Measurements from ENCODE around the gene ROBO4.

ROBO4 gene

DNA sequence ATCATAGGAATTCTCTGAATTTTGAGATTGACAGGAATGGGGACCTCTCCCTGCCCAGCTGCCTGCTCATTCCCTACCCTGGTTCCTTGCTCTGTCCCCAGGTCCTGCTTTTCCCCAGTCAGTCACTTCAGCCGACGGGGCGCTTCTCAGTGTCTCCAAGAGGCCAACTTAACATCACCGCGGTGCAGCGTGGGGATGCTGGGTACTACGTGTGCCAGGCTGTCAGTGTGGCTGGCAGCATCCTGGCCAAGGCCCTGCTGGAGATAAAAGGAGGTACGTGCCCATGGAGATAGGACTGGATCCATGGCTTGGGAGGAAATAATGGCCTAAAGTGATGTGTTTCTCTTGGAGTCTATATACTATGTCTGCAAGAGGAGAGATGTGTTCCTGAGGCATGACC lies 25.4 kb downstream of the ROBO4 start:
- H3K36me3 ChIP-seq (ENCODE audit: control insufficient read depth, insufficient read depth, low read length): no peaks in the 10 kb centered on the region
- H3K4me1 ChIP-seq (ENCODE audit: control insufficient read depth, insufficient read depth, low read length, poor library complexity, severe bottlenecking): no peaks in the 10 kb centered on the region
- H3K27ac ChIP-seq (ENCODE audit: low read depth, low read length, severe bottlenecking): no peak overlapping the region
- 70 to 75% methylated on average over 3 to 7 of the region's 8 CpGs for WGBS, 2 experiments (ENCODE audit: insufficient coverage in 2 of 2)
- no peak overlapping the region for H3K4me3 ChIP-seq (ENCODE audit: extremely low read depth, insufficient read depth, low read length, poor library complexity, severe bottlenecking)
- H3K9me3 ChIP-seq (ENCODE audit: control insufficient read depth, low read length): no peaks in the 10 kb centered on the region

DNA sequence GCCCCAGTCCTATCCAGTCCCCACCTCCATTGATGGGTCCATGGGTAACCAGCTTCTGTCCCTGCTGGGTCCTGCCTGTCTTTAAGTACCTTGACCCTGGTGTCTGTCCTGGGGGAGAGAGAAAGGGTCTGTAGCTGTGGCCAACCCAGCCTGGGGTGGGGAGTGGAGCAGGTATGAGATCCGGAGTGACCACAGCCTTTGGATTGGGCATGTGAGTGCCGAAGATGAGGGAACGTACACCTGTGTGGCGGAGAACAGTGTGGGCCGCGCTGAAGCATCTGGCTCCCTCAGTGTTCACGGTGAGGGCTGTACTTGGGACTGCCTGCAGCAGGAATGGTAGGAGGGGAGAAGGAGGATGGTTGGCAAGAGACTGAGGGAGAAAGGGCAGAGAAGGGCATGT lies 27.2 kb downstream of the ROBO4 start:
- H3K4me1 ChIP-seq (ENCODE audit: control insufficient read depth, insufficient read depth, low read length, poor library complexity, severe bottlenecking): peaks cover 6% of the 10 kb centered on the region
- H3K36me3 ChIP-seq (ENCODE audit: control insufficient read depth, insufficient read depth, low read length): no peaks in the 10 kb centered on the region
- H3K4me3 ChIP-seq (ENCODE audit: extremely low read depth, insufficient read depth, low read length, poor library complexity, severe bottlenecking): no peak overlapping the region
- H3K9me3 ChIP-seq (ENCODE audit: control insufficient read depth, low read length): peaks cover 3% of the 10 kb centered on the region
- WGBS, 2 experiments (ENCODE audit: insufficient coverage in 2 of 2): 81 to 83% methylated on average over 7 of the region's 7 CpGs
- H3K27ac ChIP-seq (ENCODE audit: low read depth, low read length, severe bottlenecking): no peak overlapping the region

DNA sequence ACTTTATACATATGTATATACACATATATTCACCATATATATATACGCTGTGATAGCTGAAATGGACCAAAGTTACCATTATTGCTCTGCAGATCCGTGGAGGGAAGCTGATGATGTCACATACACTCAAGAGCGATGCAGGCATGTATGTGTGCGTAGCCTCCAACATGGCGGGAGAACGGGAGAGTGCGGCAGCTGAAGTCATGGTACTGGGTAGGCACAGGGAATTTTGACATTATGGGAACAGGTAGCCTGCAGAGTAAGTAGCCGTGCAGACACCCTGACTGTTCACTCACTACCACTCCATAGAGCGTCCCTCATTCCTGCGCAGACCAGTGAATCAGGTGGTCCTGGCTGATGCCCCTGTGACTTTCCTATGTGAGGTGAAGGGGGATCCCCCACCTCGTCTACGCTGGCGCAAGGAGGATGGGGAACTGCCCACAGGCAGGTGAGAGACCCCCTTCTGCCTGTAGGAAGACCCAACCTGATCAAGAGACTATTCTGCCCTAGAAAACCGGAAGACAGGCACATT lies 27.7 kb downstream of the ROBO4 start:
- no peak overlapping the region for H3K27ac ChIP-seq (ENCODE audit: low read depth, low read length, severe bottlenecking)
- H3K4me3 ChIP-seq (ENCODE audit: extremely low read depth, insufficient read depth, low read length, poor library complexity, severe bottlenecking): no peak overlapping the region
- peaks cover 11% of the 10 kb centered on the region for H3K4me1 ChIP-seq (ENCODE audit: control insufficient read depth, insufficient read depth, low read length, poor library complexity, severe bottlenecking)
- 85 to 92% methylated on average over 6 to 12 of the region's 14 CpGs for WGBS, 2 experiments (ENCODE audit: insufficient coverage in 2 of 2)
- H3K36me3 ChIP-seq (ENCODE audit: control insufficient read depth, insufficient read depth, low read length): no peaks in the 10 kb centered on the region
- H3K9me3 ChIP-seq (ENCODE audit: control insufficient read depth, low read length): peaks cover 3% of the 10 kb centered on the region

DNA sequence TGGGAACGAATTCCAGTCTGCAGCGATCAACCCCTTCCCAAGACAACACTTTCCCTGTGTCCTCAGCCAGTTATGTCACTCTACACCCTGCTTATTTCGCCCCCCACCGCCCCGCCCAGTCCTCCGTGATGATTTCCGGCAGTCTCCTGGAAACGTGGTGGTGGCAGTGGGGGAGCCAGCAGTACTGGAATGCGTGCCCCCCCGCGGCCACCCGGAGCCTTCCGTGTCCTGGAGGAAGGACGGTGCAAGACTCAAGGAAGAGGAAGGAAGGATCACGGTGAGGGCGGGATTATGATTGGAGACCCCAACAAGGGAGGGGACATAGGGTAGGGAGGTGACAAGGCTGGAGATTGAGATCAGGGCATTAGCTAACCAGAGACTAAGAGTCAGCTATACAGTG lies 28.3 kb downstream of the ROBO4 start:
- Histone ChIP-seq H3K9me3 (ENCODE audit: control insufficient read depth, low read length) (peaks cover 3% of the 10 kb centered on the region), H3K4me3 (ENCODE audit: extremely low read depth, insufficient read depth, low read length, poor library complexity, severe bottlenecking) (no peak overlapping the region), H3K36me3 (ENCODE audit: control insufficient read depth, insufficient read depth, low read length) (no peaks in the 10 kb centered on the region), H3K4me1 (ENCODE audit: control insufficient read depth, insufficient read depth, low read length, poor library complexity, severe bottlenecking) (peaks cover 12% of the 10 kb centered on the region), H3K27ac (ENCODE audit: low read depth, low read length, severe bottlenecking) (no peak overlapping the region)
- 9 to 22% methylated on average over 10 of the region's 16 CpGs for WGBS, 2 experiments (ENCODE audit: insufficient coverage in 2 of 2)

DNA sequence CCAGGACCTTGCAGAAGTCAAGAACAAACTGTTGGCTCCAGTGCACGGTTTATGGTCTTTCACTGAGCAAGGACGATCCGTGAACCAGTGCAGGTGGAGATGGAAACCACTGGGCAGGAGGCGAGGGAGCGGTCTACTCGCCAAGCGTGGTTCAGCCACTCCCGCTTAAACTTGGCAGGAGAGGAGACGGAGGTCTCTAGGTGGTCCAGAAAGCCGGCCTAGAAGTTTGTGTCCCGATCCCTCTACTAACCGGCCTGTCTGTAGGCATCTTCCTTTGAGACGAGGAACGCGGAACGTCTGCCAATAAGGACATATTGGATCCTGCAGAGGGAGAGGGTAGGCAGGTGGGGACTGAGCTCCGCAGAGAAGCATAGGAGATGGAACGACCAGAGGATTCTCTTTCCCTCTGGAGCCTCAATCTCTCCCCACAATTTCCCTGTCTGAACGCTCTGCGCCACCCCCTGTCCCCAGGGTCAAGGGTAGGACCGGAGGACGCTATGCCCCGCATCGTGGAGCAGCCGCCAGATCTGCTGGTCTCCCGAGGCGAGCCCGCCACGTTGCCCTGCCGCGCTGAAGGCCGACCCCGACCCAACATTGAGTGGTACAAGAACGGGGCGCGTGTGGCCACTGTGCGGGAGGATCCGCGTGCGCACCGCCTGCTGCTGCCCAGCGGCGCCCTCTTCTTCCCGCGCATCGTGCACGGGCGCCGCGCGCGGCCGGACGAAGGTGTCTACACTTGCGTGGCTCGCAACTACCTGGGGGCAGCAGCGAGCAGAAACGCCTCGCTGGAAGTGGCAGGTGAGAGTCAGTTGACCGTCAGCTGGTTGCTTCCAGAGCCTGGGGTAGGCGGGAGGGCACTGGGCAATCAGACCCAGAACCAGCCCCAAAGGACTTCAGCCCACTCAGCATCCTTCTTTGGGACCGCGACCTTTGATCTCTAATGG lies 29.1 kb downstream of the ROBO4 start:
- no peak overlapping the region for H3K27ac ChIP-seq (ENCODE audit: low read depth, low read length, severe bottlenecking)
- peaks cover 3% of the 10 kb centered on the region for H3K9me3 ChIP-seq (ENCODE audit: control insufficient read depth, low read length)
- WGBS, 2 experiments (ENCODE audit: insufficient coverage in 2 of 2): 23 to 29% methylated on average over 47 to 48 of the region's 63 CpGs
- no peak overlapping the region for H3K4me3 ChIP-seq (ENCODE audit: extremely low read depth, insufficient read depth, low read length, poor library complexity, severe bottlenecking)
- H3K4me1 ChIP-seq (ENCODE audit: control insufficient read depth, insufficient read depth, low read length, poor library complexity, severe bottlenecking): peaks cover 12% of the 10 kb centered on the region
- no peaks in the 10 kb centered on the region for H3K36me3 ChIP-seq (ENCODE audit: control insufficient read depth, insufficient read depth, low read length)

DNA sequence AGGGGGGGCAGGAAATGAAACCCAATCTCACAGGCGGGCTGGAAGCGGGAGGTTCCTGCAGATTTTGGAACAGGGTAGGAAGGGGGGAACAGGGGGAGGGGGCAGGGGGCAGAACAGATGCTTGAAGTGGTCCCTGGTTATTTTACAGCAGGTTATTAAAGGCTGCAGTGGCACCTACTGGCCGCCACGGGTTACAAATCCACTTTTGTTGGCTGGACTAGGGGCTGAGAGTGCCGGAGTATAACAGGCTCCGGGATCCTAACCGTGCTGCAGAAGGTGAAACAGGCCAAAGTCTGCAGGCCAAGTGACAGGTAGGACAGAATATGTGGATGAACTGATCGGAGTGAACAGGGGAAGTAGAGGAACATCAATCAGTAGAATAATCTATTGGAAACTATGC lies 30.0 kb downstream of the ROBO4 start:
- H3K9me3 ChIP-seq (ENCODE audit: control insufficient read depth, low read length): peaks cover 3% of the 10 kb centered on the region
- H3K4me3 ChIP-seq (ENCODE audit: extremely low read depth, insufficient read depth, low read length, poor library complexity, severe bottlenecking): no peak overlapping the region
- peaks cover 21% of the 10 kb centered on the region for H3K4me1 ChIP-seq (ENCODE audit: control insufficient read depth, insufficient read depth, low read length, poor library complexity, severe bottlenecking)
- no peak overlapping the region for H3K27ac ChIP-seq (ENCODE audit: low read depth, low read length, severe bottlenecking)
- WGBS, 2 experiments (ENCODE audit: insufficient coverage in 2 of 2): 12 to 14% methylated on average over 6 of the region's 8 CpGs
- no peaks in the 10 kb centered on the region for H3K36me3 ChIP-seq (ENCODE audit: control insufficient read depth, insufficient read depth, low read length)

DNA sequence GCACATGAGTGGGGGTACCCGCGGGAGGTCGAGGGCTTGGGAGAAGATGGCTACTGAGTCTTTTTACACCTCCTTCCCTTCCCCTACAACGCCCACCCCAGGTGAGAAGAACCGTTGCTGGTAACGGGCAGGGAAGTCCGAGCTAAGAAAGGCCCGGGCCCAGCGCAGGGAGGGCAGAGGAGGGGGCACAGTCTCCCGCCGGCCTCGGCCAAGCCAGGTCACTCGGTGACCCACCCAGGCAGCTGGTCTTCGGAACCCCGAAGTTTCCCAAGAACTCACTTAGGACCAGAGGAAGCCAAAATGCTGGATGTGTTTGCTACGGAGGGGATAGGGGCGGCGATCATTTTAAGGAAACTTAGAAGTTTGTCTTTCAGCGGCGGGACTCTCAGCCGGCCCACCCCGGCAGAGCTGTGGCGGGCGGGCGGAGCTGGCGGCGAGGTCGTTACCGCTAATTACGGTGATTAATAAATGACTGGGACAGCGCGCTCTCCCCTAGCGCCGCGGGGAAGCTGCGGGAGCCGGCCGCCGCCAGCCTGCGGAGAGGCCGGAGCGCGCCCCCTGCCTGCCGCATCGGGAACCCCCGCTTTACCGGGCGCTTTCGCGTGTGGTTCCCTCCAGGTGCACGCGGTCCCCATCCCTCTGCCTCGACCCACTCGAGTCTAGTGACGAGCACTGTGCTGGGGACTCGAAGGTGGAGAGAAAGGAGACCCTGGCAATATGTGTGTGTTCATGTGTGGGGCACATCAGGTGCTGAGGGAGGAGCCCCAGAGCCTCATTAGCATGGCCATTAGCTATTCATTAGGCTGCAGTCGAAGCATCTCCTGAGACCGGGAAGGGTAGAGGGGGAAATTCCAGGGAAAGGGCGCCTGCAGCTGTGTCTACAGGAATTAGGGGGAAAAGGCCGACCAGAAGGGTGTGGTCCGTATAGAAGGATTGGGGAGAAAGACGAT lies 31.5 kb downstream of the ROBO4 start:
- Histone ChIP-seq H3K4me1 (ENCODE audit: control insufficient read depth, insufficient read depth, low read length, poor library complexity, severe bottlenecking) (peaks cover 21% of the 10 kb centered on the region), H3K27ac (ENCODE audit: low read depth, low read length, severe bottlenecking) (no peak overlapping the region), H3K4me3 (ENCODE audit: extremely low read depth, insufficient read depth, low read length, poor library complexity, severe bottlenecking) (peak overlapping the region; percentile 18), H3K9me3 (ENCODE audit: control insufficient read depth, low read length) (peaks cover 3% of the 10 kb centered on the region), H3K36me3 (ENCODE audit: control insufficient read depth, insufficient read depth, low read length) (no peaks in the 10 kb centered on the region)
- WGBS, 2 experiments (ENCODE audit: insufficient coverage in 2 of 2): 3% methylated on average over 41 to 56 of the region's 62 CpGs

DNA sequence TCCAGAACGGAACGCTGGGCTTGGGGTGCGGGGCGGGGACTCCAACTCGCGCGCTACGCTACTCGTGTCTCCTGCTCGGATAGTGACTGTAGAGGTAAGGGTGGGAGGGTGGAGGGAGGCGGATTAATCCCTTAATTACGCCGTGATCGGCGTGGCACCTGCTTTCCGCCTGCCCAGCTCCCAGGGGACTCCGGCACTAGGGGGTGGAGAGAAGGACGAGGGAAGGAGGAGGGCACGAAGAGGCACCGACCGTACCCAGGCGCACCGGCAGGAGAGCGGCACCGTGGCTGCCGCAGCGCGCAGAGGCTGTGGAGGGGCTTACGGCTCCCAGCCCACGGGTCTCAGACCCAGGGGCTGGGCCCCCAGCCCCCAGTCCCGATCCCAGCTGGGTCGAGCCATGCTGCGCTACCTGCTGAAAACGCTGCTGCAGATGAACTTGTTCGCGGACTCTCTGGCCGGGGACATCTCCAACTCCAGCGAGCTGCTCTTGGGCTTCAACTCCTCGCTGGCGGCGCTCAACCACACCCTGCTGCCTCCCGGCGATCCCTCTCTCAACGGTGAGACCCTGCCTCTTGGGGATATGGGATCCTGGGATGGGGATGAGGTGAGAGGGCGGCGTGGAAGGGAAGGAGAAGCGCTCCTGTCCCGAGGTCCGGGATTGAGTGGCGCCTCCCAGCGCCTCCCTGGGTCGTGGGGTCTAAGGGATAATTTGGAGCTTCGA lies 32.3 kb downstream of the ROBO4 start, which contains the start of gene ROBO3:
Gene ROBO3 (plus strand): TSS at position 252 of the 721 bp plus-strand sequence. CDS start 146 bp downstream, at position 398.
- peak within 1 kb of the TSS; percentile 18 for H3K4me3 ChIP-seq (ENCODE audit: extremely low read depth, insufficient read depth, low read length, poor library complexity, severe bottlenecking)
- no peak within 1 kb of the TSS for H3K27ac ChIP-seq (ENCODE audit: low read depth, low read length, severe bottlenecking)
- H3K9me3 ChIP-seq (ENCODE audit: control insufficient read depth, low read length): peaks cover 3% of the 10 kb centered on the region
- WGBS, 2 experiments (ENCODE audit: insufficient coverage in 2 of 2): 2 to 6% methylated on average over 12 to 45 of the region's 53 CpGs
- H3K4me1 ChIP-seq (ENCODE audit: control insufficient read depth, insufficient read depth, low read length, poor library complexity, severe bottlenecking): peaks cover 21% of the 10 kb centered on the region
- no peaks in the 10 kb centered on the region for H3K36me3 ChIP-seq (ENCODE audit: control insufficient read depth, insufficient read depth, low read length)

DNA sequence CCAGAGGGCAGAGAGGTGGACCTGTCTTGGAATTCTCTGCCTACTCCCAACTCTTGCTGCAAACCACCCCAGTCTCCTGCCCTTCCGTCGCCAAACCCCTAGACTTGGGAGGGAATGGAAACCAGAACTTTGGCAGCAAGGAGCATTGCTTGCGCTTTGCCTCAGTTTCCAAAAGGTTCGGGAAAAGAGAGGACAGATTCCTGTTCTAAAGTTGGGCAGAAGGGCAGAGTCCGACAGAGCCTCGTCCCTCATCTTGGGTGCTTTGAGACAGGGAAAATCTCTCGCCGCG lies 32.8 kb downstream of the ROBO4 start:
- H3K9me3 ChIP-seq (ENCODE audit: control insufficient read depth, low read length): peaks cover 3% of the 10 kb centered on the region
- no peak overlapping the region for H3K27ac ChIP-seq (ENCODE audit: low read depth, low read length, severe bottlenecking)
- WGBS, 2 experiments (ENCODE audit: insufficient coverage in 2 of 2): 6 to 10% methylated on average over 7 to 9 of the region's 9 CpGs
- no peak overlapping the region for H3K4me3 ChIP-seq (ENCODE audit: extremely low read depth, insufficient read depth, low read length, poor library complexity, severe bottlenecking)
- peaks cover 21% of the 10 kb centered on the region for H3K4me1 ChIP-seq (ENCODE audit: control insufficient read depth, insufficient read depth, low read length, poor library complexity, severe bottlenecking)
- no peaks in the 10 kb centered on the region for H3K36me3 ChIP-seq (ENCODE audit: control insufficient read depth, insufficient read depth, low read length)
